HG03159 (cell line): Measurements from ENCODE around the gene OSTN.
"Not testable (repeated sequence)": the region's sequence is repeated elsewhere in the genome, so short reads cannot be mapped to it uniquely, and the experiment has no call there.

Source experiments
- ATAC-seq: cut with Tn5 transposase; IDR thresholded peaks from one replicate; pipeline ENCODE4 v1.9.1; 2021; ENCODE audit warnings: mild to moderate bottlenecking, moderate library complexity; ENCODE audit not compliant: unreplicated experiment

Gene OSTN

GRCh38 chr3:191198932-191199331 lies at the start of gene OSTN:
Gene OSTN, plus strand, starts transcription at chr3:191199241. Its CDS starts 13,292 bp downstream, at chr3:191212533.
- ATAC-seq, result no peak

- peak; percentile 66 for ATAC-seq
These were observed 47.4 kb upstream of the OSTN start for GRCh38 chr3:191151653-191152052.

- no peak for ATAC-seq
These were observed 44.2 kb upstream of the OSTN start for GRCh38 chr3:191154827-191155226.

- ATAC-seq, result no peak
These were observed 40.8 kb upstream of the OSTN start for GRCh38 chr3:191158247-191158646.

- no peak for ATAC-seq
These were observed 40.2 kb upstream of the OSTN start for GRCh38 chr3:191158815-191159214.

- ATAC-seq, result no peak
These were observed 33.2 kb upstream of the OSTN start for GRCh38 chr3:191165802-191166201.

GRCh38 chr3:191166368-191166767 lies 32.7 kb upstream of the OSTN start:
- ATAC-seq, result no peak

- ATAC-seq, result no peak
These were observed 29.5 kb upstream of the OSTN start for GRCh38 chr3:191169566-191169965.

GRCh38 chr3:191170097-191170496 lies 28.9 kb upstream of the OSTN start:
- no peak for ATAC-seq

- ATAC-seq, result no peak
These were observed 23.9 kb upstream of the OSTN start for GRCh38 chr3:191175102-191175501.

- ATAC-seq, result no peak
These were observed 22.8 kb upstream of the OSTN start for GRCh38 chr3:191176038-191176785.

- not testable (repeated sequence) for ATAC-seq
These were observed 13.7 kb upstream of the OSTN start for GRCh38 chr3:191185382-191185781.

- ATAC-seq, result not testable (repeated sequence)
These were observed 10.8 kb upstream of the OSTN start for GRCh38 chr3:191188246-191188645.

GRCh38 chr3:191192270-191192669 lies 6.8 kb upstream of the OSTN start:
- not testable (repeated sequence) for ATAC-seq

- ATAC-seq, result no peak
These were observed 6.1 kb upstream of the OSTN start for GRCh38 chr3:191192941-191193340.

GRCh38 chr3:191197761-191198306 lies 1.2 kb upstream of the OSTN start:
- no peak for ATAC-seq

GRCh38 chr3:191198480-191198879 lies 561 bp upstream of the OSTN start:
- no peak for ATAC-seq

- no peak for ATAC-seq
These were observed 11.0 kb downstream of the OSTN start for GRCh38 chr3:191210032-191210431.

GRCh38 chr3:191216510-191216909 lies 17.5 kb downstream of the OSTN start:
- ATAC-seq, result no peak

GRCh38 chr3:191217301-191217700 lies 18.3 kb downstream of the OSTN start:
- no peak for ATAC-seq

GRCh38 chr3:191220908-191221307 lies 21.9 kb downstream of the OSTN start:
- ATAC-seq, result no peak

- no peak for ATAC-seq
These were observed 22.6 kb downstream of the OSTN start for GRCh38 chr3:191221638-191222037.

- no peak for ATAC-seq
These were observed 28.5 kb downstream of the OSTN start for GRCh38 chr3:191227541-191227940.
